IPS-15b (cell line): ENCODE data around the gene FITM2.

ENCODE experiments used
- H3K27me3 ChIP-seq: one replicate; pipeline ENCODE4 v1.6.1; 2013; ENCODE audit warnings: low read length; ENCODE audit not compliant: control insufficient read depth, insufficient read depth
- H3K36me3 ChIP-seq: one replicate; pipeline ENCODE4 v1.6.1; 2013; ENCODE audit warnings: low read length; ENCODE audit not compliant: control insufficient read depth, insufficient read depth
- H3K4me1 ChIP-seq: one replicate; pipeline ENCODE4 v1.6.1; 2013; ENCODE audit warnings: mild to moderate bottlenecking, low read length; ENCODE audit not compliant: control insufficient read depth, insufficient read depth
- H3K4me3 ChIP-seq: one replicate; pipeline ENCODE4 v1.5.1; 2013; ENCODE audit warnings: low read depth, low read length
- H3K9ac ChIP-seq: one replicate; pipeline ENCODE4 v1.6.1; 2013; ENCODE audit warnings: low read depth, mild to moderate bottlenecking, low read length
- H3K9me3 ChIP-seq: one replicate; pipeline ENCODE4 v1.6.1; 2013; ENCODE audit warnings: mild to moderate bottlenecking, low read length; ENCODE audit not compliant: control insufficient read depth, insufficient read depth

The FITM2 gene

DNA sequence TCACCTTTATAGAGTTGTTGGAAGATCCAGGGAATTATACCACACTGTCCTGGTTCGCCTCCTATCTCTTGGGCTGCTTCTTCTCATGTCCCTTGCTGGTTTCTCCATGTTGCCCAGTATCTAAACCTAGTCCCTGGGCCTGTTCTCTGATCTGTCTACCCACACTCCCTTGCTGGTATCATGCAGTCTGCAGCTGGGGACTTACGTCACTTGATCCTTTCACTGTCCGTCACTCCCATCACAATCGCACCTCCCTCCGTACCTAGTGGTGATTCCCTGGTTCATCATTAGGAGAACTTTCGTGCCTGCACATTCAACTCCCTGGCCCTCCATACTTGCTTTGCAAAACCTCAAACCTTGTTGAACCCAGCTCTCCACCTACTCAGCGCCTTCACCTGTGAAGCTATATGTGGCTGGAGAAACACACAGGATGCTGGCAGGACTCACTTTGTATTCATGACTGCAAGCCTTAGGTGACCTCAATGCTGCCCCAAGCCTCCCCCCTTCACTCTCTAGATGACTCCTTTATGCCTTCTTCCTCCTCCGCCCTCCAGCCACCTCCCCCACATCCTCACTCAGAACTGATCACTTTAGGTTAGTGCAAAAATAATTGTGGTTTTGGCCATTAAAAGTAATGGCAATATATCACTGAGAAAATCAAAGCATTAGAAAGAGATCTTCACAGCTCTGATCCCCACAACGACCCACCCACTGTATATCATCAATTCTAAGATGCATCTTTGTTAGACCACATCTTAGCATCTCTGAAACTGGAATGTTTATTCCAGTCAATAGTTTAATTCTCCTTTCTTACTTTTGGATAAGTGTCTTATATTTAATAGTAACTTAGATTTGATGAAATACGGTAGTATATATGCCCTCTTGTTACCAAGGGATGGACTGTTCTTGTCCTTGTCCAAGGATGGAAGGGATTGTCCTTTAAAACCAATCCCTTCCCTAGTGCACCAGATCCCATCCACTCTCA is 37.5 kb downstream of the FITM2 start:
- Histone ChIP-seq H3K4me1 (peaks cover 11% of the 10 kb centered on the region), H3K9ac (no peak overlapping the region), H3K4me3 (no peak overlapping the region), H3K9me3 (no peaks in the 10 kb centered on the region), H3K36me3 (no peaks in the 10 kb centered on the region), H3K27me3 (no peaks in the 10 kb centered on the region)

DNA sequence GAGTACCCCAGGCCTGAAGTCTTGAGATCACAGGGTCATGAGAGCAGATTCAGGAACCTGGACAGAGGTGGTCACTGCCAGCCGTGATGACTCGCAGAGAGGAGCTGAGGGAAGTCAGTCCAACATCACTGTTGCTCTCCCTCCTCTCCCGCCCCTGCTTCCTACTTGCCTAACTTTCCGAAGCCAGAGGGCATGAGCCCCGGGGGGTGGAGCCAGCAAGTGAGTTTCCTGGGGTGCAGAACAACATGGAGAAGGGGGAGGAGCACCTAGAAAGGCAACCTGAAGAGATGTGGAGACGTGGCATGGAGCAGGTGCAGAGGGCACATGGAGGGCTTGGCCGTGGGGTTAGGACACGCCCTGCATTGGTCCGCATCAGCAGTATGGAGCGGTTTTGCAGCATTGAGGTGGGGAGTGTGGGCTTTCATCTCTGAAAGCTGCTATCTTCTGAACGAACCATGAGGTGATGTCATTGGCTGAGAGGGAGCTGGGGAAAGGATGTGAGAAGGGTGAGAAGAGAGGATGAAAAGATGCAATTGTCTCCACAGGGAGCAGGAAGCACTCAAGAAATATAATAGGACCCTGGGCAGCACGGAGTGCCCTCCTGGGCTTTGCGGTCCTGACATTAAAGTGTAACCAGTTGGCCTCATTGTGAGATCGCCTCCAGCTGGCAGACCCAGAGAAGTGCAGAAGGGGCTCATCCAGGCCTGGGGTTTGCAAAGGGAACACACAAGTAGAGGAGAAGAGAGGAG is 38.9 kb downstream of the FITM2 start:
- H3K4me3 ChIP-seq: peak overlapping the region; percentile 49
- no peaks in the 10 kb centered on the region for H3K36me3 ChIP-seq
- H3K27me3 ChIP-seq: no peaks in the 10 kb centered on the region
- no peak overlapping the region for H3K9ac ChIP-seq
- no peaks in the 10 kb centered on the region for H3K9me3 ChIP-seq
- peaks cover 11% of the 10 kb centered on the region for H3K4me1 ChIP-seq

DNA sequence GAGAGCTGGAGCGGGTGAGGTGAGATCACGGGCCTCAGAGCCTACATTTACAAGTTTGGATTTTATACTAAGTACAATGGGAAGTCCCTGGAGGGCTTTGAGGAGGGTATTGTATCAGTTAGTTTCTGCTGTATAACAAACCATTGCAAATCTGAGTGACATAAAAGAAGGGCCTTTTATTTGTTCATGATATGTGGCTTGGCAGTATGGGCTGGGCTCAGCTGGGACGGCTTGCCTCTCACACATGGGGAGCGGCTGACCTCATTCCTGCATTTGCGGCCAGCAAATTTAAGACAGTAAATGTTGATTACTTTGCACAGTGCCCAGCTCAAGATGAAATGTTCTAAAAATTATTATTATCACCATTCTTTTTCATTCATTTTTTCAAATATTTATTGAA is 42.2 kb downstream of the FITM2 start:
- H3K9ac ChIP-seq: no peak overlapping the region
- H3K9me3 ChIP-seq: no peaks in the 10 kb centered on the region
- H3K27me3 ChIP-seq: no peaks in the 10 kb centered on the region
- no peak overlapping the region for H3K4me3 ChIP-seq
- no peaks in the 10 kb centered on the region for H3K36me3 ChIP-seq
- H3K4me1 ChIP-seq: peaks cover 11% of the 10 kb centered on the region

DNA sequence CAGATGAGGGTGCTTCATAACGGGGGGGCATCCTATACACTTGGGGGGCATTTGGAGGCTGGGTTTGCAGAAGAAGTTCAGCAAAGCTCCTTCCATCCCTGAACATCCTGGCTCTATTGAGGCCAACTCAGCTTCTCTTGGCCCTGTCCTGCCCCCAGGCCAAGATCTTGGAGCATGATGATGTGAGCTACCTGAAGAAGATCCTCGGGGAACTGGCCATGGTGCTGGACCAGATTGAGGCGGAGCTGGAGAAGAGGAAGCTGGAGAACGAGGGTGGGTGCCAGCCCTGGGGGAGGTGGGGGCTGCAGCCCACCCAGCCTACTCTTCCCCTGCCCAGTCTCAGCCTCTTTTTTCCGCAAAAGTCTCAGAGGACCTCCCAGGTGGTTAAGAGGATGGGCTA is 46.7 kb downstream of the FITM2 start:
- Histone ChIP-seq H3K9ac (no peak overlapping the region), H3K27me3 (no peaks in the 10 kb centered on the region), H3K9me3 (no peaks in the 10 kb centered on the region), H3K4me1 (no peaks in the 10 kb centered on the region), H3K4me3 (no peak overlapping the region), H3K36me3 (no peaks in the 10 kb centered on the region)

DNA sequence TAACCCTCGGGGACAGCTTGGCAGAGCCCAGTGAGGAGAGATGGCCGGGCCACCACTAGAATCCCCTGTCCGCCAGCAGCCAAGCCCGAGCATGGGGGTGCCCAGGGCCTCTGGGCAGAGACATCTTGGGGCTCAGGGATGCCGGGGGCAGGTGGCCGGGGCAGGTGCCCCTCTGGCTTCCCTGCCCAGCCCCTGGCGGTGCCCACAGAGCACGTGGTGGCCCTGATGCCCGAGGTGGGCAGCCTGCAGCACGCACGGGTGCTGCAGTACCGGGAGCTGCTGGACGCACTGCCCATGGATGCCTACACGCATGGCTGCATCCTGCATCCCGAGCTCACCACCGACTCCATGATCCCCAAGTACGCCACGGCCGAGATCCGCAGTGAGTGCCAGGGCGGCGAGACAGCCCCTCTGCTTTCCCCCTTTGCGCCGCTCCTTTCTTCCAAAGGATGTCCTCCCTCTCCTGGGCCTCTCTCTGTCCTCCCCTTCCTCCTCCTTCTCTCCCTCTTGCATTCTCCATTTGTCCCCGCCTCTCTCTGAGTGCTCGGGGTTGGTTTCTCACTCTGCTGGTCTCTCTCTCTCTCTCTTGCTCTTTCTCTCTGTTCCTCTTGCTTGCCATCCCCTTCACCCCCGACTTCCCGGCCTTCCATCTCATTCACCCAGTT is 52.6 kb downstream of the FITM2 start:
- Histone ChIP-seq H3K4me1 (no peaks in the 10 kb centered on the region), H3K36me3 (no peaks in the 10 kb centered on the region), H3K27me3 (no peaks in the 10 kb centered on the region), H3K9ac (no peak overlapping the region), H3K4me3 (no peak overlapping the region), H3K9me3 (no peaks in the 10 kb centered on the region)

DNA sequence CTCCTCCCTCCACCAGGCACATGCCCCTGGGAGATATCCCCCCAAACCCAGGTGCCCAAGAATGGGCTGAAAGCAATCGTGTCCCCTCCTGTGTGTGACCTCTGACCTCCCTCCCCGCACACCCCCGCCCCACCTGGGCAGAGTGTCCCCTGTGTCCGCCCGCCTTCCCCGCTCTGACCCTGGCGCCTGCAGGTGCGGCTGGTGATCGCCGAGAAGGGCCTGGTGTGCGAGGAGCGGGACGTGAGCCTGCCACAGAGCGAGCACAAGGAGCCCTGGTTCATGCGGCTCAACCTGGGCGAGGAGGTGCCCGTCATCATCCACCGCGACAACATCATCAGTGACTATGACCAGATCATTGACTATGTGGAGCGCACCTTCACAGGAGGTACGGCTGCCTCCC is 54.0 kb downstream of the FITM2 start:
- no peaks in the 10 kb centered on the region for H3K9me3 ChIP-seq
- H3K36me3 ChIP-seq: no peaks in the 10 kb centered on the region
- no peaks in the 10 kb centered on the region for H3K4me1 ChIP-seq
- H3K4me3 ChIP-seq: no peak overlapping the region
- no peak overlapping the region for H3K9ac ChIP-seq
- no peaks in the 10 kb centered on the region for H3K27me3 ChIP-seq

DNA sequence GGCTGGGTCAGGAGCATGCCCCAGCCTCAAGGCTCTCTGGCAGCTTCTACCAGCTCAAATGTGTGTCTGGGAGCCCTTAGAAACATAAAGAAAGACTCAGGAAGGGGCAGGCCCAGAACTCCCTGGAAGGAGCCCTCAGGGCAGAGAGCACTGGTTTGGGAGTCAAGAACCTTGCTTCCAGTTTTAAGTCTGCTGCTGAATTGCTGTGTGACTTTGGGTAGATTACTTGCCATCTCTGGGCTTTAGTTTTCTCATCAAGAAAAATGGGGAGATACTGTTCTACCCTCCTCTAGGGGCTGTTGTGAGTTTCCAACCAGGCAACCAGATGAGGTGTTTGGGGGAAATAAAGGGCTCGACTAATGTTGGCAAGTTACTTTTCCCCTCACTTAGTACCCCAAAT is 55.1 kb downstream of the FITM2 start:
- no peaks in the 10 kb centered on the region for H3K4me1 ChIP-seq
- H3K4me3 ChIP-seq: no peak overlapping the region
- no peaks in the 10 kb centered on the region for H3K36me3 ChIP-seq
- no peaks in the 10 kb centered on the region for H3K27me3 ChIP-seq
- no peaks in the 10 kb centered on the region for H3K9me3 ChIP-seq
- H3K9ac ChIP-seq: no peak overlapping the region

DNA sequence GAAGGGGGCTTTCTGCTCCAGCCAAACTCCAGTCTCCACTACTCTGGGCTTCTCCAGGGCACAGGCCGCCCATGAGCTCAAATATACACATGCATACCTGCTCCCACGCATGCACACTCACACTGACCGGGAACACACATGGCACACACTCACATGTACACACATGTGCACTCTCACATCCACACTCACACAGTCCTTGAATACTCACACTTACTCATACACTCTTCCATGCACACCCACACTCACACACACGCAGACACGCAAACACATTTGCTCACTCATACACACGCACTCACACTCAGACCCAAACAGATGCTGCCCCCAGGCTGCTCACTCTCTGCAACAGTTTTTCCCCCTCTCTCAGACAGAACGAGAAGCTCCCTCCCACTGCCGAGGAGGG is 56.9 kb downstream of the FITM2 start:
- H3K27me3 ChIP-seq: no peaks in the 10 kb centered on the region

DNA sequence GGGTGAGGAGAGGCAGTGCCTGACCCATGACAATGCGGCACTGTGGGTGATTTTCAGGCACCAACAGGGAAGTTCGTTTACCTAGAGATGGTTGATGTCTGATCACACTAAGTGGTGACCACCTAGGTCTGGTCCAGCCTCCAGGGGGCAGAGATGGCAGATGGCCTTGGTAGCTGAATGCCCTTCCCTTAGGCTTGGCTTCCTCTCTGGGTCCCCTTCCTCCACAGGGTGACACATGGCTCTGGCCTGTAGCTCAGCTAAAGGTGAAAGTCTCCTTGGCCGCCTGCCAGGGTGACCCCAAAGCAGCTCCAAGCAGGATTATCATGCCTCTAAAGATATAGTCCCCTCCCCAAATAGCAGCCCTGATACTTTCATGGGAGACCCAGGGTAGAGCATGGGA is 57.5 kb downstream of the FITM2 start:
- Histone ChIP-seq H3K4me3 (no peak overlapping the region), H3K9me3 (no peaks in the 10 kb centered on the region), H3K9ac (no peak overlapping the region), H3K27me3 (no peaks in the 10 kb centered on the region), H3K4me1 (no peaks in the 10 kb centered on the region), H3K36me3 (no peaks in the 10 kb centered on the region)

More for the DNA sequence above, 56.9 kb downstream of the FITM2 start:
- no peaks in the 10 kb centered on the region for H3K4me1 ChIP-seq
- H3K4me3 ChIP-seq: no peak overlapping the region
- H3K9me3 ChIP-seq: no peaks in the 10 kb centered on the region
- no peak overlapping the region for H3K9ac ChIP-seq
- no peaks in the 10 kb centered on the region for H3K36me3 ChIP-seq
